Trophoblast cell (in vitro differentiated cells and primary cell): ENCODE data around the gene ARHGAP26.

Source experiments
- DNase-seq, 2 donors: peaks; one replicate each; pipeline ENCODE4 v3.0.0-alpha.2; 2016
- H2AFZ ChIP-seq: 2 replicates; pipeline ENCODE4 v1.6.1; 2013; ENCODE audit warnings: low read length, moderate library complexity, mild to moderate bottlenecking; ENCODE audit not compliant: insufficient read depth, poor library complexity
- H2AK5ac ChIP-seq: 2 replicates; pipeline ENCODE4 v1.6.1; 2013; ENCODE audit warnings: mild to moderate bottlenecking, low read length
- H2BK120ac ChIP-seq: 2 replicates; pipeline ENCODE4 v1.6.1; 2013; ENCODE audit warnings: low read length, mild to moderate bottlenecking, moderate library complexity; ENCODE audit not compliant: insufficient read depth, poor library complexity
- H2BK12ac ChIP-seq: 2 replicates; pipeline ENCODE4 v1.6.1; 2013; ENCODE audit warnings: mild to moderate bottlenecking, low read length, moderate library complexity
- H2BK5ac ChIP-seq: 2 replicates; pipeline ENCODE4 v1.6.1; 2013; ENCODE audit warnings: low read length, low read depth, moderate library complexity, mild to moderate bottlenecking; ENCODE audit not compliant: poor library complexity
- H3K14ac ChIP-seq: 2 replicates; pipeline ENCODE4 v1.6.1; 2013; ENCODE audit warnings: mild to moderate bottlenecking, low read length
- H3K18ac ChIP-seq: 2 replicates; pipeline ENCODE4 v1.6.1; 2013; ENCODE audit warnings: mild to moderate bottlenecking, low read length
- H3K23ac ChIP-seq: 2 replicates; pipeline ENCODE4 v1.6.1; 2013; ENCODE audit warnings: low read length
- H3K27ac ChIP-seq: 2 replicates; pipeline ENCODE4 v1.5.1; 2013; ENCODE audit warnings: low read depth, mild to moderate bottlenecking, inconsistent platforms, low read length, moderate library complexity
- H3K27me3 ChIP-seq: 2 replicates; pipeline ENCODE4 v1.6.1; 2013; ENCODE audit warnings: inconsistent platforms, mild to moderate bottlenecking, low read length, moderate library complexity; ENCODE audit not compliant: insufficient read depth
- H3K36me3 ChIP-seq, 2 experiments: 1 replicate in 1 of 2; 2 replicates in 1 of 2; pipeline ENCODE4 v1.6.1; 2013; ENCODE audit warnings: low read length in 2 of 2, mild to moderate bottlenecking in 2 of 2, moderate library complexity in 1 of 2; ENCODE audit not compliant: insufficient read depth in 2 of 2, control insufficient read depth in 1 of 2
- H3K4ac ChIP-seq: 2 replicates; pipeline ENCODE4 v1.6.1; 2013; ENCODE audit warnings: low read depth, mild to moderate bottlenecking, low read length, moderate library complexity
- H3K4me1 ChIP-seq, 2 experiments: 1 replicate in 1 of 2; 2 replicates in 1 of 2; pipeline ENCODE4 v1.6.1; 2013; ENCODE audit warnings: low read length in 2 of 2, mild to moderate bottlenecking in 2 of 2, moderate library complexity in 1 of 2; ENCODE audit not compliant: insufficient read depth in 2 of 2, control insufficient read depth in 1 of 2
- H3K4me2 ChIP-seq: 2 replicates; pipeline ENCODE4 v1.6.1; 2013; ENCODE audit warnings: inconsistent platforms, mild to moderate bottlenecking, low read length, moderate library complexity
- H3K4me3 ChIP-seq: 2 replicates; pipeline ENCODE4 v1.5.1; 2013; ENCODE audit warnings: mild to moderate bottlenecking, low read depth, low read length, inconsistent platforms
- H3K79me1 ChIP-seq: one replicate; pipeline ENCODE4 v1.6.1; 2013; ENCODE audit warnings: low read length
- H3K79me2 ChIP-seq: 2 replicates; pipeline ENCODE4 v1.6.1; 2013; ENCODE audit warnings: low read length, mild to moderate bottlenecking; ENCODE audit not compliant: control insufficient read depth, insufficient read depth, poor library complexity
- H3K9ac ChIP-seq: 2 replicates; pipeline ENCODE4 v1.6.1; 2013; ENCODE audit warnings: mild to moderate bottlenecking, low read length
- H3K9me3 ChIP-seq: 2 replicates; pipeline ENCODE4 v1.6.1; 2013; ENCODE audit warnings: low read depth, mild to moderate bottlenecking, control low read depth, inconsistent platforms, low read length; ENCODE audit not compliant: insufficient read depth
- H4K12ac ChIP-seq: 2 replicates; pipeline ENCODE4 v1.6.1; 2013; ENCODE audit warnings: low read depth, mild to moderate bottlenecking, low read length, moderate library complexity
- H4K8ac ChIP-seq: 2 replicates; pipeline ENCODE4 v1.6.1; 2013; ENCODE audit warnings: low read depth, mild to moderate bottlenecking, low read length, moderate library complexity
- H4K91ac ChIP-seq: one replicate; pipeline ENCODE4 v1.6.1; 2013; ENCODE audit warnings: low read depth, mild to moderate bottlenecking, low read length, moderate library complexity
- WGBS: extraction: QIAGEN DNeasy Blood & Tissue Kit; methylation state at CpG from one replicate; pipeline ENCODE4 v1.1.7; 2013; ENCODE audit warnings: missing lambda C conversion rate; ENCODE audit not compliant: insufficient read length, insufficient coverage; ENCODE audit errors: extremely low coverage; 5-methylcytosine and 5-hydroxymethylcytosine counted together

The ARHGAP26 gene

GRCh38 chr5:142816531-142817430, 46.6 kb downstream of the ARHGAP26 start:
- no peaks in the 10 kb centered on the region for H3K36me3 ChIP-seq
- H4K8ac ChIP-seq, result no peak overlapping the region
- no peak for DNase-seq
- H3K4me3 ChIP-seq, result no peak overlapping the region
- H2BK5ac ChIP-seq, result no peak overlapping the region
- no peaks in the 10 kb centered on the region for H3K9me3 ChIP-seq
- H3K79me2 ChIP-seq, result no peaks in the 10 kb centered on the region
- no peak overlapping the region for H2AK5ac ChIP-seq
- no peak overlapping the region for H2BK12ac ChIP-seq
- H3K14ac ChIP-seq, result no peak overlapping the region
- H3K79me1 ChIP-seq, result no peaks in the 10 kb centered on the region
- H3K9ac ChIP-seq, result no peak overlapping the region
- H3K23ac ChIP-seq, result no peak overlapping the region
- H2AFZ ChIP-seq, result no peak overlapping the region
- no peak overlapping the region for H3K18ac ChIP-seq
- H4K12ac ChIP-seq, result no peak overlapping the region
- no peak overlapping the region for H2BK120ac ChIP-seq
- H3K27ac ChIP-seq, result no peak overlapping the region
- H3K4me1 ChIP-seq, result peaks cover 4 to 8% of the 10 kb centered on the region in 2 experiments
- no peak overlapping the region for H3K4ac ChIP-seq
- no peak overlapping the region for H4K91ac ChIP-seq
- no peak overlapping the region for H3K4me2 ChIP-seq
- no CpG with 5 or more reads among the region's 6 CpGs for WGBS
- no peaks in the 10 kb centered on the region for H3K27me3 ChIP-seq

GRCh38 chr5:142817949-142818431, 47.8 kb downstream of the ARHGAP26 start:
- no peak overlapping the region for H3K18ac ChIP-seq

GRCh38 chr5:142819292-142819691, 49.1 kb downstream of the ARHGAP26 start:
- Histone ChIP-seq H3K14ac (no peak overlapping the region), H3K4ac (no peak overlapping the region), H2AK5ac (no peak overlapping the region), H4K91ac (no peak overlapping the region), H3K4me2 (no peak overlapping the region), H3K4me3 (no peak overlapping the region), H3K27me3 (no peaks in the 10 kb centered on the region), H3K27ac (no peak overlapping the region), H3K23ac (no peak overlapping the region), H3K18ac (no peak overlapping the region), H3K36me3 (no peaks in the 10 kb centered on the region), H2BK5ac (no peak overlapping the region), H4K8ac (no peak overlapping the region), H3K79me2 (no peaks in the 10 kb centered on the region), H2AFZ (no peak overlapping the region), H3K4me1 (peaks cover 4 to 8% of the 10 kb centered on the region in 2 experiments), H3K9me3 (no peaks in the 10 kb centered on the region), H2BK120ac (no peak overlapping the region), H2BK12ac (no peak overlapping the region), H4K12ac (no peak overlapping the region), H3K9ac (no peak overlapping the region), H3K79me1 (no peaks in the 10 kb centered on the region)
- peak; percentile 78 to 87 for DNase-seq

More at GRCh38 chr5:142817949-142818431, 47.8 kb downstream of the ARHGAP26 start:
- Histone ChIP-seq H2BK5ac (no peak overlapping the region), H3K4me3 (no peak overlapping the region), H3K79me2 (no peaks in the 10 kb centered on the region), H2AFZ (no peak overlapping the region), H3K23ac (no peak overlapping the region), H3K9ac (no peak overlapping the region), H4K12ac (no peak overlapping the region), H3K4me2 (no peak overlapping the region), H3K14ac (no peak overlapping the region), H3K36me3 (no peaks in the 10 kb centered on the region), H3K4ac (no peak overlapping the region), H2BK120ac (no peak overlapping the region), H2BK12ac (no peak overlapping the region), H3K9me3 (no peaks in the 10 kb centered on the region), H3K4me1 (peaks cover 4 to 8% of the 10 kb centered on the region in 2 experiments), H3K27ac (no peak overlapping the region), H2AK5ac (no peak overlapping the region), H4K91ac (no peak overlapping the region), H4K8ac (no peak overlapping the region), H3K79me1 (no peaks in the 10 kb centered on the region), H3K27me3 (no peaks in the 10 kb centered on the region)
- no peak for DNase-seq
- WGBS, result no CpG with 5 or more reads among the region's 3 CpGs

- H3K14ac ChIP-seq, result no peak overlapping the region
- peaks cover 4 to 8% of the 10 kb centered on the region in 2 experiments for H3K4me1 ChIP-seq
- H3K79me1 ChIP-seq, result no peaks in the 10 kb centered on the region
- no peak overlapping the region for H4K8ac ChIP-seq
- no peak overlapping the region for H3K23ac ChIP-seq
- H3K4ac ChIP-seq, result no peak overlapping the region
- H3K36me3 ChIP-seq, result no peaks in the 10 kb centered on the region
- no peak overlapping the region for H3K27ac ChIP-seq
- no peak overlapping the region for H2AFZ ChIP-seq
- no peak overlapping the region for H2BK120ac ChIP-seq
- H2BK5ac ChIP-seq, result no peak overlapping the region
- H4K91ac ChIP-seq, result no peak overlapping the region
- H3K79me2 ChIP-seq, result no peaks in the 10 kb centered on the region
- H2AK5ac ChIP-seq, result no peak overlapping the region
- no CpG with 5 or more reads among the region's 4 CpGs for WGBS
- H3K4me3 ChIP-seq, result no peak overlapping the region
- H3K18ac ChIP-seq, result no peak overlapping the region
- H3K27me3 ChIP-seq, result no peaks in the 10 kb centered on the region
- H3K9me3 ChIP-seq, result no peaks in the 10 kb centered on the region
- H3K9ac ChIP-seq, result no peak overlapping the region
- peak in 1 of 2 donors; percentile 30 for DNase-seq
- H3K4me2 ChIP-seq, result no peak overlapping the region
- no peak overlapping the region for H2BK12ac ChIP-seq
- H4K12ac ChIP-seq, result no peak overlapping the region
Measured at GRCh38 chr5:142819825-142820224, 49.6 kb downstream of the ARHGAP26 start.
